Prostate gland (tissue), 2 donors: Measurements from ENCODE around the gene GRAMD2A.

Experiments used
- CTCF ChIP-seq, 4 experiments: fragments of 200-600 bp in 2 of 4; fragments of 450-650 bp in 2 of 4; sonication (generic) in 2 of 4; IDR thresholded peaks; 1 replicate in 3 of 4; 2 replicates in 1 of 4; pipeline ENCODE4 v1.5.1; 2016 to 2019; ENCODE audit warnings: antibody characterized with exemption in 4 of 4, mild to moderate bottlenecking in 2 of 4, moderate library complexity in 2 of 4
- POLR2AphosphoS5 ChIP-seq: sonication (generic); formaldehyde crosslinking; IDR thresholded peaks from one replicate; pipeline ENCODE4 v1.6.1; 2017; ENCODE audit warnings: antibody characterized with exemption

- TF ChIP-seq CTCF (IDR thresholded peaks at IDR 0.05) (no peak), POLR2AphosphoS5 (no peak)
Measured at GRCh38 chr15:72140088-72140487, 57.5 kb downstream of the GRAMD2A start.
